Right renal cortex interstitium (tissue), 3 donors: ENCODE data around the gene LMO3. TPM values are rescaled to one million over a fixed set of nuclear protein-coding genes. Genes with fewer than 3 reads are reported as not detected.

Experiments used
- DNase-seq, 3 donors: peaks; one replicate each; pipeline ENCODE4 v3.0.0-alpha.2; 2013; ENCODE audit warnings: low read depth in 3 of 3, low spot score in 2 of 3
- polyA plus RNA-seq, 3 donors: library from polyadenylated mRNA; unstranded; fragments of 120-200 nt; gene quantifications; one replicate each; pipeline ENCODE4 v1.2.1, GENCODE V29; 2013; ENCODE audit not compliant: insufficient read length in 3 of 3

The LMO3 gene
- polyA plus RNA-seq, 3 donors, result 2.4 to 2.6 (median 2.4) TPM

DNA sequence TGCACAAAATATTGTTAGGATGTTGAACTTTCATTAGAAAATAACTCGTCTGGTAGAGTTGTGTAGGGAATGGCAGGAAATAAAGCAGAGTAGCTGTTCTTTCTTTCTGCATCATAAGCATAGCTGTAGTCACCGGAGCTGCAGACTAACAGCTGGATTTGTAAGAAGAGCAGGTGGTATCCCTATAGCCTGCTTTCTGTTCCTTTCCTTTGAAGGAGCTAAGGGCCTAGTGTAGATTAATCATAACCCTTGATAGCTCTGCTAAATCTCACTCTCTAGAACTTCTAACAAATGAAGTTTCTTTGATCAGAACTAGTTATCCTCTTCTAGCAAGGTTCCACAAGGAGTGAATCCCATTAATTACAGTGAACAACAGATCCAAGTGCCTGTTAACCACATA, 3.5 kb downstream of the LMO3 start:
- DNase-seq, result no peak

DNA sequence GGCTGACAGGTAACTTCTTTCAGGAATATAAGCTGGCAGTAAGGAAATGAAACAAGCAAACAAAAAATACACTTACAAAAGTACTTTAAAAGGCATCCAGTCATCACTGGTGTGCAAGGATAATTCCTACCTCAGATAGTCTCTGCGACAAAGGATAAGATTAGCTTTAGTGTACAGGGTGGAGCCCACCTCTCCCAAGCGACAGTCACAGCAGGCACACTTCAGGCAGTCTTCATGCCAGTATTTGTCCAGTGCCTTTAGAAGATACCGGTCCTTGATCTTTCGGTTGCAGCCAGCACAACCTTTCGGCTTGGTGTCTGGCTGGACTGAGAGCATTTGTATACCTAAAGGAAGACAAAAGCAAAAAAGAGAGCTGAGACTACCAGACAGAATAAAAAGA, 5.4 kb downstream of the LMO3 start:
- DNase-seq, result no peak

DNA sequence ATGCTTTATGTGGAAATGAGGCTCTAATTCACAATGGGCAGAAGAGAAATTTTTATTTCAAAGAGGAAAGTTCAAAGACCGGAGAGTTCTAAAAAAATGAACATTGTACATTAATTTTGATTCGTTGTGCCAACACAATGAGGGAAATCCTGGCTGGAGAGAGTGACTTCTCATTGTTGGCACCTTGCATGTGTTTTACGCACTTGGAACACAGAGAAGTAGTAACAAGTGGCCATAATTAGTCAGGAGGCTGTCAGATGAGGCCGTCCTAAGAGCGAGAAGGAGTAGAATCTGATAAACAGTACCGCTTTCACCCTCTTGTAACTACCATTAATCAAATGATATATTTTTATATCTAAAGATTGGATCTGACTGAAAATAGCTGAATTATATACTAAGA, 6.9 kb downstream of the LMO3 start:
- no peak for DNase-seq

DNA sequence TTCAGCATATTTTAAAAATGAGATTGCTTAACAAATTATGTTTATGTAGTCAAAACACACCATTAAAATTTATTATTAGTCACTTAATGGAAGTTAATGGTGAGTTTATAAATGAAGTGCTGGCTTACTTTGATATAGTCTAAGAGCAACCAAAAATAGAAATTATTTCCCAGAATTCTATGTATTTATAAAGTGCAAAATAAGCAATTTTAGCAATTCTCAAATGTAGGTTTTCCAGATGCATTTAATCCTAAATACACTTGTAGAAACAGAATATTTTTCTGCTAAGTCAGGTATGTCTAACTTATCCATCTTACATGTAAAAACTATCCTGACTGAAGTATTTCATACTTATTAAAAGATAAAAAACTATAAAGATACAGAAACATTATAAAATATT, 11.2 kb downstream of the LMO3 start:
- DNase-seq, result no peak

DNA sequence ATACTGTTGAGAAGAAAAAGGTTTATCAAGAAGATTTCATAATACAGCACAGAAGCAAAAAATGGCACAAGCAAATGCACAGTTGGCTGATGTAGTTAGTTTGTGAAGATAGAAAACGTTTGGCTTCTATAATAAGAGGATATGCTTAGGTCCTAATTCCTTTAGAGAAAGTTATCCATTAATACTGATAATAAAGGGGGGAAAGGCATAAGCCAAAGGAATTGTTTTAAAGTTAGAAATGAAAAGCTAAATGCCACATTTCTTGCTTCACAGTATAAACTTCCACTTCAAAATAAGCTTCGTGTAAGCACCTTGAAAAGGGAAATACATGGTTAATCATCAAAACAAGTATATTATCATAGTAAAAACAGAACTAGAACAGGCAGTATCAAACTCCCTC, 12.4 kb downstream of the LMO3 start:
- no peak for DNase-seq

DNA sequence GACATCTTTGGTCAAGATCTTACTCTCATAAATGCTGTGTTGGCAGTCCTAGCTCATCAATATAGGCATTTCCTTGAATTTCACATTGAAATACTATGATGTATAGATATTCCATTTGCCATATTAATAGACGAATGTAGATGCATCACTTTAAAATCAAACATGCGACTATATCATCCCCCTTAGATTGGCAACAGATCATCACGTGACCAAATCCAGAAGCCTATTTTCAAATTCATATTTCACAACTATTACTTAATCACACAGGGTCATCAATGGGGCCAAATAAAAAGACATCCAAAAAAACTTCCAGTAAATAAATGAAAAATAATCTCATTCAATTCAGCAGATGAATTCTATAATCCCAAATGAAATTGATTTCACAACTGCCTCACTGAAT, 15.3 kb downstream of the LMO3 start:
- no peak for DNase-seq

DNA sequence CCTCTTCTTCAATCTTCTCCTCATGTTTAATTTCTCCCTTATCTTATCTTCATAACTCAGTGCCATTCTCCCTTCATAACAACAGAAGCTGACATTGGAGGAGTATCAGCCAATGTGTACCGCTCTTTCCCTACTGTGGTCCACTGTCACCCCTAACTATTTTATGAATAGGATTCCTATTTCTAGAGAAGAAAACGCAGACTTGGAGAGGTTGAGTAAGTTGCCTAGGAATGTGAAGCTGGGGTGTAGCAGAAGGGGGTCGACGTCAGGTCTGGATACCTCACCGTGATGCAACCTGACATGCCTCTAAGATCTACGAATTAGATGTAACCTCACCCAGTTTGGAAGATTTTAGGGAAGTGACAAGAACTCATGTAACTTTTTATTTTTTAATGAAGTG, 17.1 kb downstream of the LMO3 start:
- no peak for DNase-seq

DNA sequence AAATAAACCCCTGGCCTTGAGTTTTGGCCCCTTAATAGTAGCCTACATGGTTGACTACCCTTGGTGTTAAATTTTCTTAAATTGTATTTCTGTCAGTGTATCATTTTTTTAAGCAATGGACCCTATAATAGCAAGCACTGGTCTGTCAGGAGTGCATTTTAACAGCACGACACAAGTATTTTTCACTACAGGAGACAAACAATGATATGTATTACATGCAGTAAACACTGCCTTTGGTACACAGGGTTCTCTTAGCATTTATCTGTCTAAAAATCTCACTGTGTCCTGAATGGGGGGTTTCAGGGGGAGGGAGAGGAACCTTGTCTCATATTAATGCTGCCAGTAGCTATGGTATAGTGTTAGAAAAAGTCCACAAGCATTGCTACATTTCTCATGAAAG, 18.4 kb downstream of the LMO3 start:
- no peak for DNase-seq

DNA sequence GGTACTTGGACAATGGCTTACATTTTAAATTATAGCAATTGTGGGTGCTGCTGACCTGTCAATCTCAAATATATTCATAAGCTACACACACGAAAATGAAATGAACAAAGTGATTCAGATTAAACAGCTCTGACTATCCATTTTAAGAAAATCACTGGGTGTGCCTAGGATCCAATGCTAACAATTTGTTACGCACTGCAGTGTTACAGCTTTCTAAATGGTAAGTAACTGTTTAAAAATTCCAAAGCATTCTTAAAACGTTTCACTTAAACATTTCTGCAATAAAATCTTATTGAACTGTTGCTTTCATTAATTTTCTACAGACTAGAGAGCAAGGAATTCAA, 18.9 kb downstream of the LMO3 start:
- DNase-seq, result no peak

DNA sequence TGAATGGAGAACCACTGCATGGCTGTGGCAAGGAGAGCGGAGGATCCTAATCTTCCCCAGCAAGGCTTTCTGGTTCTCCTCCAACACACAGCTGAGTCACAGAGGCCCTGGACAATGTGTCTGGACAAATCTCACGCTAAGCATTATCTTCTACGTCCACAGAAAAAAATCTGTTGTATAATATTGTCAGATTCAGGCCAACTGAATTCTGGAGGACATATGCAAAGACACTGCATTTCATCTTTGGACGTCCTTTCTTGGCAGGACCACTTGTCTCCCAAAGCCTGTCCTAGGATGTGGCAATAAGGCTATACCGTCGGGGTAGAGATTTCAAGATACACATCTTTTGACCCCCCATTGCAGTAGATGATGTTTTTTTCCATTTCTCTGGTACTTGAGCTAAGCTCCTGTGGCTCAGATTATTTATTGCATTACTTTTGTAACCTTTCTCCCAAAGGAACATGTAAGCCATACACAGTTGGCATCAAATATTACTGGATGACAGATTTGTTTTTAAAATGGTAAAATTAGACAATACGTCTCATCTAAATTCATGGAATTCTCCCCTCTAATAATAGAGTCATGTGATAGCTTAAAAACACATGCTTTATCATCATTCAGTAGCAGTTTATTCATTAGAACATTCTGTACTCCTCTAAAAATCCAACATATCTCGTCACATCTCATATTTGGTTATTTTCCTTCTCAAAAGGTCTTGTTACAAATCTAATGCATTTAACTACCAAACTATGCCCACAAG, 19.4 kb downstream of the LMO3 start:
- no peak for DNase-seq

DNA sequence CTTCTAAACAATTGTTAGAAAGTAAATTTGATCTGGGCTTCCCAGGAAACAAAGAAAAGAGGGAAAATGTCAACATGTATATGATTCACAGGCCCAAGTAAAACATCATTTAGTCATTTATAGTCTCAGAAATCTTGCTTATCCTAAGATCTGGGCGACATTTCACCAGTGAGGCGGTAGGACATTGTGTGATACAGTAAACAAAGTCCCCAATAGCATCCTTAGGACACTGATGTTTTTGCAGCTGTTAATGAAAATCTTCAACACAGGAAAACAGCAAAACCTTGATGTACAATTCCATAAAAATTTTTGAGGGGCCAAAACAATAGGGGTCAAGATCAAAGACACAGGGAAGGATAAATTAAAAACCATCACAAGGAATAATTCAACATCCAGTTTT, 20.2 kb downstream of the LMO3 start:
- DNase-seq, result no peak

DNA sequence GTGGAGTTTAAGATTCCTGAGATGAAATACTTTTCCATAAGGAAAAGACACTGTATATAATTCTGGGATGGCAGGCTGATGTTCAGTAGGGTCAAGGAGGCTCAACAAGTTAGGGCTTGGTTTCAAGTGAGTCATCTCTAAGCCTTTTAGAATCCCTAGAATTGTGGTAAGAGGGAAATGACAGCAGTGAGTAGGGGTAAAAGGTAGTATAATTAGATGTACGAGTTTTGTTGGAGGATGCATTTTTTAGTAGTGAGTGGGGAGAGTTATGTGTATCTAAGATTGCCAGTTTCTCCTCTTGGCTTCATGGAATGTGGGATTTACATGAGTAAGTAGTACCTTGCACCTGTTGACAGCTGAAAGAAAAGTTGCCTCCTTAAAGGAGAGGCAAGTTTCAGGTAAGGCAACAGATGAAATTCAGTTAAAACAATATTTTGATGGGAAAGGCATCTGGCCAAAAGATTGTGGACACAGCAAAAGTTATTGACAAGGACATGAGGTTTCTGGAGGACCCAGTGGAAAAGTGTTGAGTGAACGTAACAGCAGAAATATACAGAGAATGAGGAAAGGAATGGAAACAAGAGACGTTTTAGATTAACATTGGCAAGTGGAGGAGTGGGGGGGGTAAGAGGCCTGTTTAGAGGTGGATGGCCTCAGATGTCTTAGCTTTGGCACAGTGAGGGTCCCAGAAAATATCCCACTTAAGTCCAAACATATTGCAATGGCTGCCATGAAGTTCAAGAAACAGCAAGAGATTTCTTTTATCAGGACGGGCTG, 21.8 kb downstream of the LMO3 start:
- DNase-seq, result no peak

DNA sequence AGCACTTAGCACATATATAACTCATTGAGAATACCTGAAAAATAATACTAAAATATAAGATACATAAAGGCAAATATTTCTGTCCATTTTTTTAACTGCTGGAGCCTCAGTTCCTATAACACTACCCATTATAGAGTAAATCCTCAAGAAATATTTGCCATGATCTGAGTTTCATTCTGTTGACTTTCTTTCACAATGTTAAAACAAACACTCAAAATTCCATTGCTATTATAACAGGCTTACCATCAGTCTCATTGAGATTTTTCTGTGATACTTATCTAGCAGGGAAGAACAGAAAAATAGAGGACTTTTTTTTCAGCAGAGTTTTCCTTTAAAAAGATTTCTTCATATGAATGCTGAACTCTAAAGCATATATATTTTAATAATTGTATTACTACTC, 24.5 kb downstream of the LMO3 start:
- no peak for DNase-seq

DNA sequence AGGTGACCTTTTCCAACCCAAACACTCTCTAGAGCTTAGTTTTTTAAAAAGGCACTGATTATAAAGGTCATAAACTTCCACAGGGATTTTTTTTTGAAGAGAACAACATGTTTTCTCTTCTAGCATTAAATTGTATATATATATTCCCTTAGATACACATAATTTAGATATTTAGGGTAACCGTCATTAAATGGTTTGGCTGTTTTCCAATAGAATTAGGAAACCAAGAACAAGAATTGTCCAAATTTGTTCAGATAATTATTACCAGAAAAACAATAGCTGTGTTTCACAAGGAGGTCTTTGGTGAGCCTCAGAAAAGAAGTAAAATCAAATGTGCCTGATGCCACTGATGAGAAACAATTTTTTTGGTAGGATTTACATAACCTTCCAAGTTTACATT, 26.9 kb downstream of the LMO3 start:
- DNase-seq, result no peak

DNA sequence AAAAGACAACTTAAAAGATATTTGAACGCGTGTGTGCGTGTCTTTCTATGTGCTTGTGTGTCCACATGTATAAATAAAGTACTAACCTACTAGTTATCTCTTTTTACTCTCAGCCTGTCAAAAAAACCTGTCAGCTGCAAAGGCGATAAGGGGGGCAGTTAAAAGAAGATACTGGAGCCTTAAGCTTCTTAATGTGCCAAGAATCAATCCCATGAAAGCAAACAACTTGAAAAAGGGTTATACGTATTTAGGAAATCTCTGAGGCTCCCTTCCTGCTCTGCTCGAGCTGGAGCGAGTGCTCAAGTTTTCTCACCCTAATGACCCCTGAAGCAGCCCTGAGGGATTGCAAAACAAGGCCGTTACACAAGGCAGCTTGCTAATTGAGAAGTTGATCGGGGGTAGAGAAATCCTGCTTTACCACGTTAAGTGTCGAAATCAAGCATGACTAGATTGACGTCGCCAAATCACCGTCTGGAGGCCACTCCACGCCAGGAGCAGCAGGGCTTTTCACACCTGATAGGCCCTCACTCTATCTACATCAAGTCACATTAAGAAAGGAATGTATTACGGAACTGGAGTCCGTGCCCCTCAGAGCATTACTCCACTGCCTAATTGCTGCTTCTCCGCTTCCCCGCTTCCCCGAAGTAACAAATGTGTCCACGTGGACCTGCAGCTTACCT, 32.4 kb downstream of the LMO3 start:
- no peak for DNase-seq

DNA sequence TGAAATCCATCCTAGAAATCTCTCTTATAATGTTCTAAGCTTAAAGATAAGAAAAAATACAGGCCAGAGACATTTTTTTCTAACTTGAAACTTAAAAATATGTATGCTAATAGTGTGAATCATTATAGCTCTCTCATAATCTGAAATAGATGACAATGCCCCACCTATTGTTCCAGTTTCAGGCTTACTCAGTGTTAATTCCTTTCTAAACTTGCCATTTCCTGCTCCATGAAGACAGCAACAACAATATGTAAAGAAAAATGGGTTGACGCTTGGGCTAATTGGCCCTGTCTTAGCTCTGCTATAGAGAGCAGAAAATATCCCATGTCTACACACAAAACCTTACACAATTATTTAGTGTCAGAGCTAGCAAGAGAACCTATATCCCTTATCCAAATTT, 37.1 kb downstream of the LMO3 start:
- no peak for DNase-seq

DNA sequence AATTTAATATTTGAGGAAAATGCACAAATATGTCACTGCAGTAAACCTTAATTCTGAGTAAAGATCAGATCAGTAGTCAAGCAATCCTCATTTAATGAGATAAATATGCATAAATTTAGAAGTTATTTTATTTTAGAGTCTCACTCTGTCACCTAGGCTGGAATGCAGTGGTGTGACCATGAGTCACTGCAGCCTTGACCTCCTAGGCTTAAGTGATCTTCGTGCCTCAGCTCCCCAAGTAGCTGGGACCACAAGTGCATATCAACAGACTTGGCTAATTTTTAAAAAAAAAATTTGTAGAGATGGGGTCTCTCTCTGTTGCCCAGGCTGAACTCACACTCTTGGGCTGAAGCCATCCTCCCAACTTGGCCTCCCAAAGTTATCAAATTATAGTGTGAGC, 41.3 kb downstream of the LMO3 start:
- DNase-seq, result no peak

DNA sequence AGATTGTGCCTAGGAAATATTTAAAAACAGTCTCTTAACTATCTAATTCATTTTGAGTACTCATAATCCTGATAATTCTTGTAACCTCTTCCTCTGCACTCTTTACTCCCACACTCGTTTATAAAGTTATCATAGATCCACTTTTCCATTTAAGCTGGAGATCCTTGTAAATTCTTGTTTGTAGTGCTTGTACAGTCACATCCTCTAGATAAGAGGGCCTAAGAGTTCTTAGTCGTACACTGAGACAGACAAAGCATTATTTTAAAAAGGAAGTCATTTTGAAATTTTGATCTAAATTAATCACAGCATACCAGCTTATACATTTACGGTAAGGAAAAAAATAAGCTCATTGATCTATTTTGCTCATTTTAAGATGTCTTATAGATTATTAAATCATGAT, 42.5 kb downstream of the LMO3 start:
- no peak for DNase-seq

DNA sequence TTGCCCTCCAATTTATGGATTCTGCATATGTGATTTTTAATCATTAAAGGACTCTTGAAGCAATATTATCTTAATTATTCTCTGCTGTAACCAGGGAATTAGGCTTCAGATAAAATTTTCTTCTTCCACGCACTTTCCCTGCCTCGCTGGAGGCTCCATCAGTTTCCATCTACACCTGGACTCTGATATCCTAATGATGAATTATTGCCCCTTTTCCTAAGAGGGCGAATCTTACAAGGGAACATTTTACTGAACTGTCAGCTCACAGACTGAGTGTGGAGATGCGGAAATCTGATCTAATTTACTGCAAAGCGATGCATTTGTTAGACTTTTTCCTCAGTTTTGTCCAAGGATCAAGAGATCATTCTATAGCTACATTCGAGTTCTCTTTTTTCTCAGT, 43.0 kb downstream of the LMO3 start:
- DNase-seq, result no peak

DNA sequence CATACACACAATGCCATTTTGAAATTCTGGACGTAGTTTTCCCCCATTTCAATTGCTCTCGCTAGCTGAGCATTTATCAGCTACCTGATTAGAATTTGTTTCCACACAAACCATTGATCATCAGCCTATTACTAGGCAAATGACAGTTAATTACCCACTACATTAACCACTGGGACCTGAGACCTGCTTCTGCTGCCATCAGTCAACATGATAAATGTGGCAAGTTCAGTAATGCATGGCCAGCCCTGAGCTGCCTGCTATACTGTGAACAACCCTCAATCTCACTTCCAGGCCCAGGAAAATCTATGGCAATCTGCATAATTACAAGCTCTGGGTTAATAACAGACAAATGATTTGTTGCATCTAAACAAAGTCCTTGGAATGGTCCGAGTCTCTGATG, 43.5 kb downstream of the LMO3 start:
- DNase-seq, result no peak

DNA sequence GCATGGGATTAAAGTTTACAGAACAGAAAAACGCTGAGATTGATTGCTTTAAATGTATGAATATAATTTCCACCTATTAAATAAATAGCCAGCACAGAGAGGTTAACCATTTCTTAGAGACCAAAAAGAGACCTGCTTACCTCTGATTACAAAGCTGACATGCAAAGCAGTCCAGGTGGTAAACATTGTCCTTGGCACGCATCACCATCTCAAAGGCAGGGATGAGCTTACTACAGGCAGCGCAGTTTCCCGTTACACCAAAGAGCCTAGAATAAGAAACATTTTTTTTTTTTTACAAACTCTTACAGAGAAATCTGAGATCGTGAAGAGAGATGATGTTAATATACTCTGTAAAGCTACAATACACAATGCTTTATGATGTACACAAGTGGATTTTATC, 45.7 kb downstream of the LMO3 start:
- DNase-seq, result no peak

DNA sequence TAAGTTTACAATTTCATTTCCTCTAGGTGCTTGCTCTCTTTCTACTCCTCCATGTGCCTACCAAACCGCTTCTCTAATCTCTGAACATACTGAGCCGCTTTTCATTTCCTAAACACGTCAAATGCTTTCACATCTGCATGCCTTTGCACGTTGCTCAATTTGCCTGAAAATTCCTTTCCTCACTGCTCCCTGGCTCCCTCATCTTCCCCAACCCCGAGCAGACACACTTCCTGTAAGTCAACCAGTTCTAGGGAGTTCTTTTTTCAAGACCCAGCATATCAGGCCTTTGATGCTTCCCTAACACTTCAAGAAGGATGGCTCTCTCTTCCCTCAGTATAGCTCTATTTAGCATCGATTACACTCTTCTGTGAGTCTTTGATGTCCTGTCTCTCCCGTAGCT, 50.3 kb downstream of the LMO3 start:
- no peak for DNase-seq
